T-helper 2 cell (primary cell): Measurements from ENCODE around the gene KIF1B.
"Not testable (repeated sequence)": the region's sequence is repeated elsewhere in the genome, so short reads cannot be mapped to it uniquely, and the experiment has no call there.

Experiments
- DNase-seq, 5 experiments: peaks; one replicate each; pipeline versions ENCODE4 v3.0.0 to v3.0.0-alpha.2; 2012 to 2022

Gene KIF1B

GRCh38 chr1:10396870-10397269 is 186.5 kb downstream of the KIF1B start:
- DNase-seq: no peak

GRCh38 chr1:10398278-10398733 is 187.9 kb downstream of the KIF1B start:
- no peak for DNase-seq

GRCh38 chr1:10398734-10399443 is 188.5 kb downstream of the KIF1B start, which contains the start of gene PGD:
TSS of gene PGD (plus strand) at chr1:10399064. CDS start at chr1:10399118, 54 bp downstream.
- peak; percentile 92 to 98 (median 95) for DNase-seq

- peak in 1 of 5 experiments; percentile 6 for DNase-seq
Observed at GRCh38 chr1:10399444-10399941, 189.1 kb downstream of the KIF1B start.

- DNase-seq: no peak
Observed at GRCh38 chr1:10400013-10400412, 189.6 kb downstream of the KIF1B start.

- DNase-seq: no peak
Observed at GRCh38 chr1:10401281-10401680, 190.9 kb downstream of the KIF1B start.

GRCh38 chr1:10402729-10403274 is 192.4 kb downstream of the KIF1B start:
- no peak for DNase-seq

- no peak for DNase-seq
Observed at GRCh38 chr1:10407201-10407600, 196.8 kb downstream of the KIF1B start.

GRCh38 chr1:10415211-10415930 is 205.0 kb downstream of the KIF1B start:
- DNase-seq: peak in 1 of 5 experiments; percentile 37

- DNase-seq: not testable (repeated sequence)
Observed at GRCh38 chr1:10415967-10416366, 205.6 kb downstream of the KIF1B start.

- not testable (repeated sequence) for DNase-seq
Observed at GRCh38 chr1:10418741-10419140, 208.4 kb downstream of the KIF1B start.

- no peak for DNase-seq
Observed at GRCh38 chr1:10419351-10419750, 209.0 kb downstream of the KIF1B start.

- DNase-seq: no peak
Observed at GRCh38 chr1:10421637-10422036, 211.3 kb downstream of the KIF1B start.

GRCh38 chr1:10424034-10424433 is 213.7 kb downstream of the KIF1B start:
- DNase-seq: no peak

- DNase-seq: no peak
Observed at GRCh38 chr1:10424651-10425050, 214.3 kb downstream of the KIF1B start.

GRCh38 chr1:10425826-10426534 is 215.6 kb downstream of the KIF1B start:
- DNase-seq: not testable (repeated sequence)

GRCh38 chr1:10426535-10426848 is 216.1 kb downstream of the KIF1B start:
- not testable (repeated sequence) for DNase-seq

GRCh38 chr1:10428984-10429383 is 218.6 kb downstream of the KIF1B start:
- no peak for DNase-seq

- peak in 1 of 5 experiments; percentile 63 for DNase-seq
Observed at GRCh38 chr1:10429868-10430215, 219.5 kb downstream of the KIF1B start.

GRCh38 chr1:10430216-10431069 is 220.1 kb downstream of the KIF1B start, which contains the start of gene CENPS:
TSS of gene CENPS (plus strand) at chr1:10430433. CDS start at chr1:10430518, 85 bp downstream.
- DNase-seq: peak; percentile 80 to 90 (median 86)
